H9 (cell line): ENCODE results near the gene MALRD1. TPM values are rescaled to one million over a fixed set of nuclear protein-coding genes. Genes with fewer than 3 reads are reported as not detected.

Experiments
- DNase-seq: peaks from one replicate; pipeline ENCODE4 v3.0.0-alpha.2; 2017
- H2AFZ ChIP-seq: one replicate; pipeline ENCODE4 v1.6.1; 2013; ENCODE audit warnings: mild to moderate bottlenecking, low read length, control low read depth, moderate library complexity
- H2AK5ac ChIP-seq: 2 replicates; pipeline ENCODE4 v1.6.1; 2013; ENCODE audit warnings: low read length, control low read depth, mixed read lengths; ENCODE audit not compliant: insufficient read length
- H2BK120ac ChIP-seq: one replicate; pipeline ENCODE4 v1.6.1; 2013; ENCODE audit warnings: low read depth, mild to moderate bottlenecking, low read length, control low read depth, inconsistent platforms; ENCODE audit not compliant: poor library complexity, severe bottlenecking
- H2BK12ac ChIP-seq: 2 replicates; pipeline ENCODE4 v1.6.1; 2013; ENCODE audit warnings: low read length, control low read depth, mixed read lengths, low read depth; ENCODE audit not compliant: insufficient read length
- H2BK15ac ChIP-seq: 2 replicates; pipeline ENCODE4 v1.6.1; 2013; ENCODE audit warnings: low read depth, low read length, control low read depth
- H2BK20ac ChIP-seq: one replicate; pipeline ENCODE4 v1.6.1; 2013; ENCODE audit warnings: low read depth, mild to moderate bottlenecking, low read length, control low read depth, inconsistent platforms; ENCODE audit not compliant: poor library complexity, severe bottlenecking
- H2BK5ac ChIP-seq: 2 replicates; pipeline ENCODE4 v1.6.1; 2013; ENCODE audit warnings: low read length, control low read depth, mixed read lengths; ENCODE audit not compliant: insufficient read length
- H3K14ac ChIP-seq: 2 replicates; pipeline ENCODE4 v1.6.1; 2013; ENCODE audit warnings: low read length, control low read depth; ENCODE audit not compliant: insufficient read depth
- H3K18ac ChIP-seq: 2 replicates; pipeline ENCODE4 v1.6.1; 2013; ENCODE audit warnings: low read depth, mild to moderate bottlenecking, mixed read lengths, low read length, control low read depth; ENCODE audit not compliant: insufficient read length
- H3K23ac ChIP-seq: 2 replicates; pipeline ENCODE4 v1.6.1; 2013; ENCODE audit warnings: low read length, control low read depth, mixed read lengths, low read depth; ENCODE audit not compliant: insufficient read length
- H3K23me2 ChIP-seq: 2 replicates; pipeline ENCODE4 v1.6.1; 2013; ENCODE audit warnings: low read depth, mild to moderate bottlenecking, mixed read lengths, low read length, control low read depth; ENCODE audit not compliant: insufficient read length, poor library complexity, severe bottlenecking
- H3K27ac ChIP-seq: 2 replicates; pipeline ENCODE4 v1.5.1; 2013; ENCODE audit warnings: low read length, control low read depth, mixed read lengths, low read depth; ENCODE audit not compliant: insufficient read length
- H3K27me3 ChIP-seq: 2 replicates; pipeline ENCODE4 v1.6.1; 2013; ENCODE audit warnings: low read length, control low read depth, inconsistent platforms; ENCODE audit not compliant: insufficient read depth
- H3K4ac ChIP-seq: 2 replicates; pipeline ENCODE4 v1.6.1; 2013; ENCODE audit warnings: low read depth, mild to moderate bottlenecking, control low read depth, inconsistent platforms, low read length, moderate library complexity
- H3K4me1 ChIP-seq: 2 replicates; pipeline ENCODE4 v1.6.1; 2013; ENCODE audit warnings: low read length, control low read depth, inconsistent platforms; ENCODE audit not compliant: insufficient read depth
- H3K4me2 ChIP-seq: 2 replicates; pipeline ENCODE4 v1.6.1; 2013; ENCODE audit warnings: low read length, control low read depth, mixed read lengths; ENCODE audit not compliant: insufficient read length, insufficient read depth
- H3K56ac ChIP-seq: 2 replicates; pipeline ENCODE4 v1.6.1; 2013; ENCODE audit warnings: low read depth, mild to moderate bottlenecking, mixed read lengths, low read length, control low read depth; ENCODE audit not compliant: insufficient read length
- H3K79me1 ChIP-seq: 2 replicates; pipeline ENCODE4 v1.6.1; 2013; ENCODE audit warnings: low read depth, mild to moderate bottlenecking, moderate library complexity, low read length, control low read depth, inconsistent platforms; ENCODE audit not compliant: insufficient read depth, poor library complexity, severe bottlenecking
- H3K79me2 ChIP-seq: 2 replicates; pipeline ENCODE4 v1.6.1; 2013; ENCODE audit warnings: low read length, control low read depth, inconsistent platforms; ENCODE audit not compliant: insufficient read depth
- H3K9ac ChIP-seq: 2 replicates; pipeline ENCODE4 v1.6.1; 2013; ENCODE audit warnings: low read length, control low read depth, mixed read lengths; ENCODE audit not compliant: insufficient read length; ENCODE audit errors: extremely low read depth
- H3K9me3 ChIP-seq: one replicate; pipeline ENCODE4 v1.6.1; 2013; ENCODE audit warnings: low read depth, low read length, inconsistent platforms; ENCODE audit not compliant: control insufficient read depth
- H3T11ph ChIP-seq: one replicate; pipeline ENCODE4 v1.6.1; 2013; ENCODE audit warnings: mild to moderate bottlenecking, low read length, control low read depth, inconsistent platforms
- H4K20me1 ChIP-seq: one replicate; pipeline ENCODE4 v1.6.1; 2013; ENCODE audit not compliant: control insufficient read depth, insufficient read length, insufficient read depth
- H4K5ac ChIP-seq: 2 replicates; pipeline ENCODE4 v1.6.1; 2013; ENCODE audit warnings: low read depth, mild to moderate bottlenecking, mixed read lengths, low read length, control low read depth; ENCODE audit not compliant: insufficient read length
- H4K8ac ChIP-seq: replicated peaks from 2 replicates; pipeline ENCODE4 v1.6.1; 2013; ENCODE audit warnings: low read length, control low read depth, mixed read lengths, low read depth; ENCODE audit not compliant: insufficient read length
- H4K91ac ChIP-seq: 2 replicates; pipeline ENCODE4 v1.6.1; 2013; ENCODE audit warnings: low read depth, mild to moderate bottlenecking, moderate library complexity, mixed read lengths, low read length, control low read depth; ENCODE audit not compliant: insufficient read length
- H3K27ac Mint-ChIP-seq, 3 experiments: 2 replicates in 2 of 3; 3 replicates in 1 of 3; pipeline ENCODE4 v1.8.0; 2020 to 2021; ENCODE audit warnings: mixed read lengths in 3 of 3, mild to moderate bottlenecking in 1 of 3, moderate library complexity in 1 of 3
- H3K27me3 Mint-ChIP-seq: 2 replicates; pipeline ENCODE4 v1.8.0; 2021; ENCODE audit warnings: low read depth, mild to moderate bottlenecking, moderate library complexity, mixed read lengths
- H3K36me3 Mint-ChIP-seq, 3 experiments: 2 replicates in 2 of 3; 3 replicates in 1 of 3; pipeline ENCODE4 v1.8.0; 2020 to 2021; ENCODE audit warnings: low read depth in 3 of 3, mixed read lengths in 3 of 3; ENCODE audit not compliant: insufficient read depth in 1 of 3
- H3K4me1 Mint-ChIP-seq, 2 experiments: 2 replicates each; pipeline ENCODE4 v1.8.0; 2020; ENCODE audit warnings: mixed read lengths in 2 of 2
- H3K4me3 Mint-ChIP-seq, 2 experiments: 2 replicates in 1 of 2; 3 replicates in 1 of 2; pipeline ENCODE4 v1.8.0; 2020 to 2021; ENCODE audit warnings: mild to moderate bottlenecking in 2 of 2, mixed read lengths in 2 of 2, moderate library complexity in 1 of 2
- H3K9me3 Mint-ChIP-seq, 2 experiments: 2 replicates in 1 of 2; 3 replicates in 1 of 2; pipeline ENCODE4 v1.8.0; 2020; ENCODE audit warnings: mild to moderate bottlenecking in 2 of 2, mixed read lengths in 2 of 2, moderate library complexity in 1 of 2
- CTCF ChIP-seq: fragments of 200-600 bp; sonication (generic); conservative IDR thresholded peaks from 3 replicates; pipeline ENCODE4 v1.8.0; 2021; ENCODE audit warnings: antibody characterized with exemption, mild to moderate bottlenecking
- WGBS: extraction: QIAGEN DNeasy Blood & Tissue Kit; methylation state at CpG from one replicate; pipeline ENCODE4 v1.1.7; 2013; ENCODE audit warnings: missing lambda C conversion rate, low lambda C conversion rate, mixed read lengths; ENCODE audit not compliant: insufficient read length; ENCODE audit errors: extremely low coverage; 5-methylcytosine and 5-hydroxymethylcytosine counted together
- total RNA-seq: library from RNA; stranded (reverse); gene quantifications from 2 replicates; pipeline ENCODE4 v1.2.1, GENCODE V29; 2021

MALRD1 gene
- total RNA-seq, 1 experiment from 2014 or later: 0.20 TPM

DNA sequence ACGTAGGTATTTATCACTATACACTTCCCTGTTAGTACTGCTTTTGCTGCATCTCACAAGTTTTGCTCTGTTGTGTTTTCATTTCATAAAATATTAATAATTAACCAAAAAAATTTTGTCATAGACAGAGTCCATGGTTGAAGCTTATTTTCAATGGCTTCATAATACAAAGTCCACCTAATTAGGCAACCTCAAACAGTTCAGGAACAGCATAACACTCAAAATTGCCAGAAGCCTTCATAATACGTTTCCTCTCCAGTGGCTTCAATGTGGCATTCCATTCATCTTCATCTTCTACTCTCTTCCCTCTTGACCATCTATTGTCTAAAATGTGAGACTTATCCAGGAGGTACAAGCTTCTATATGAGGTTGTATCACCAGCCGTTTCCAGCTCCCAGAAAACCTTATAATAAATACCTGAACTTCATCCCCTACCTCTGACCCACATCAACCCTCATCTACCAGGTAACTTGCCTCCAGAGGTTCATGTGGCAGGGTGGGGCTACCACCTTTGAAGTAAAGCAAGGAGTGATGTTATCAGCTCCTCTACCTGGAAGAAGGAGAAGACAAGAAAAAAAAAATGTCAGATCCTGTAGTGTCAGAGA, 337.3 kb downstream of the MALRD1 start:
- TF ChIP-seq CTCF: no peak
- H3K4me1 Mint-ChIP-seq: no peaks in the 10 kb centered on the region

More for the DNA sequence above, 337.3 kb downstream of the MALRD1 start:
- H3K27ac Mint-ChIP-seq: no peak overlapping the region
- Histone ChIP-seq H3K27ac (no peak overlapping the region), H3K27me3 (no peaks in the 10 kb centered on the region), H3K9ac (no peak overlapping the region), H4K8ac (no peak overlapping the region), H2BK120ac (no peak overlapping the region), H3K56ac (no peak overlapping the region), H2AK5ac (no peak overlapping the region), H3K4me1 (no peaks in the 10 kb centered on the region), H2BK12ac (no peak overlapping the region), H4K91ac (no peak overlapping the region), H3K23ac (no peak overlapping the region), H3K79me2 (no peaks in the 10 kb centered on the region), H3K9me3 (no peaks in the 10 kb centered on the region), H3K23me2 (no peaks in the 10 kb centered on the region), H4K5ac (no peak overlapping the region), H3K4me2 (no peak overlapping the region), H2AFZ (no peak overlapping the region), H2BK20ac (no peak overlapping the region), H3K79me1 (no peaks in the 10 kb centered on the region), H3K4ac (no peak overlapping the region), H4K20me1 (no peaks in the 10 kb centered on the region), H3T11ph (no peak overlapping the region), H2BK15ac (no peak overlapping the region), H3K14ac (no peak overlapping the region), H2BK5ac (no peak overlapping the region), H3K18ac (no peak overlapping the region)
- H3K4me3 Mint-ChIP-seq: no peak overlapping the region
- H3K9me3 Mint-ChIP-seq: peaks cover 8 to 9% of the 10 kb centered on the region in 2 experiments; a peak in 4 of 5 replicates
- WGBS: no CpG with 5 or more reads among the region's 3 CpGs
- no peaks in the 10 kb centered on the region for H3K27me3 Mint-ChIP-seq
- peaks cover 0 to 7% (median 0%) of the 10 kb centered on the region in 3 experiments; a peak in 5 of 7 replicates for H3K36me3 Mint-ChIP-seq
- DNase-seq: no peak
